HCT116 (cell line): ENCODE data around the gene GPR146. TPM values are rescaled to one million over a fixed set of nuclear protein-coding genes. Genes with fewer than 3 reads are reported as not detected.

ENCODE experiments used
- ATAC-seq: fragments of 200-7000 bp; cut with Tn5 transposase; 2 replicates; pipeline ENCODE4 v1.9.1; 2020; ENCODE audit warnings: mild to moderate bottlenecking, moderate library complexity
- BruUV-seq: library from RNA; stranded (reverse); fragments of 400-500 nt; replicated peaks from 2 replicates; lab custom pipeline; 2021; lab: Mats Ljungman, UMichigan
- CTCF ChIA-PET: fragments of 300-600 bp; sonication (Branson Sonifier 250); formaldehyde crosslinking; loops from one replicate; lab custom pipeline; 2021; ENCODE audit warnings: antibody characterized with exemption; lab: Charles Lee
- POLR2A ChIA-PET: fragments of 300-600, 350-600 bp; sonication (Branson Sonifier 250); formaldehyde crosslinking; loops from one replicate; lab custom pipeline; 2021; ENCODE audit warnings: antibody characterized with exemption; lab: Charles Lee
- RAD21 ChIA-PET, 2 experiments: fragments of 300-600 bp; sonication (Branson Sonifier 250); formaldehyde crosslinking; loops; one replicate each; lab custom pipeline; 2023; ENCODE audit warnings: low total read pairs in 2 of 2; ENCODE audit not compliant: uncharacterized antibody in 2 of 2, unreplicated experiment in 2 of 2, low non-redundant PET in 1 of 2; lab: Charles Lee
- DNase-seq: peaks from one replicate; pipeline ENCODE4 v3.0.0-alpha.2; 2010; ENCODE audit warnings: low read depth, low spot score
- H2AFZ ChIP-seq: fragments of 200-600 bp; shearing (Covaris generic), sonication (generic); 2 replicates; pipeline ENCODE4 v1.6.1; 2017; ENCODE audit warnings: low read depth, mixed run types, mixed read lengths, antibody characterized with exemption, low read length; ENCODE audit not compliant: poor library complexity, severe bottlenecking
- H3K27ac ChIP-seq: 2 replicates; pipeline ENCODE4 v1.5.1; 2012; ENCODE audit warnings: low read depth, low read length
- H3K27me3 ChIP-seq: fragments of 200-600 bp; sonication (generic); 2 replicates; pipeline ENCODE4 v1.6.1; 2016; ENCODE audit warnings: mixed run types, low read length, mixed read lengths; ENCODE audit not compliant: insufficient read depth
- H3K36me3 ChIP-seq, 2 experiments: fragments of 200-500 bp in 1 of 2; fragments of 200-600 bp in 1 of 2; sonication (Bioruptor generic) in 1 of 2; sonication (generic) in 1 of 2; 2 replicates each; pipeline versions ENCODE4 v1.5.1 to v1.6.1; 2014 to 2016; ENCODE audit warnings: low read length in 2 of 2, inconsistent platforms in 1 of 2, mixed read lengths in 1 of 2, mixed run types in 1 of 2; ENCODE audit not compliant: insufficient read depth in 2 of 2, control insufficient read depth in 1 of 2
- H3K4me1 ChIP-seq, 2 experiments: fragments of 200-600 bp in 1 of 2; sonication (generic) in 1 of 2; 2 replicates each; pipeline versions ENCODE4 v1.5.1 to v1.6.1; 2012 to 2017; ENCODE audit warnings: low read length in 2 of 2, inconsistent platforms in 1 of 2, mild to moderate bottlenecking in 1 of 2, mixed read lengths in 1 of 2, mixed run types in 1 of 2, moderate library complexity in 1 of 2; ENCODE audit not compliant: insufficient read depth in 2 of 2, control insufficient read depth in 1 of 2
- H3K4me2 ChIP-seq: fragments of 200-600 bp; sonication (generic); 2 replicates; pipeline ENCODE4 v1.6.1; 2017; ENCODE audit warnings: mixed run types, low read length, mixed read lengths
- H3K4me3 ChIP-seq, 2 experiments: fragments of 200-600 bp in 1 of 2; sonication (generic) in 1 of 2; replicated peaks in 1 of 2; 2 replicates each; pipeline ENCODE4 v1.5.1; 2011 to 2016; ENCODE audit warnings: low read length in 2 of 2, control low read depth in 1 of 2, low read depth in 1 of 2, mild to moderate bottlenecking in 1 of 2, mixed read lengths in 1 of 2, mixed run types in 1 of 2
- H3K79me2 ChIP-seq: fragments of 200-600 bp; sonication (generic); 2 replicates; pipeline ENCODE4 v1.6.1; 2017; ENCODE audit warnings: mild to moderate bottlenecking, mixed run types, low read length, moderate library complexity, mixed read lengths; ENCODE audit not compliant: insufficient read depth
- H3K9ac ChIP-seq: fragments of 200-600 bp; sonication (generic); 2 replicates; pipeline ENCODE4 v1.6.1; 2016; ENCODE audit warnings: low read length, mixed read lengths
- H3K9me2 ChIP-seq: fragments of 200-600 bp; sonication (generic), shearing (Covaris generic); 2 replicates; pipeline ENCODE4 v1.6.1; 2017; ENCODE audit warnings: mixed run types, mild to moderate bottlenecking, moderate library complexity; ENCODE audit not compliant: insufficient read depth
- H3K9me3 ChIP-seq, 2 experiments: fragments of 200-500 bp in 1 of 2; fragments of 200-600 bp in 1 of 2; sonication (Bioruptor generic) in 1 of 2; sonication (generic) in 1 of 2; 2 replicates each; pipeline ENCODE4 v1.6.1; 2014 to 2017; ENCODE audit warnings: low read length in 2 of 2, mixed read lengths in 2 of 2, inconsistent platforms in 1 of 2, low read depth in 1 of 2, mild to moderate bottlenecking in 1 of 2, mixed run types in 1 of 2, moderate library complexity in 1 of 2; ENCODE audit not compliant: control insufficient read depth in 1 of 2, insufficient read depth in 1 of 2
- H4K20me1 ChIP-seq: fragments of 200-600 bp; sonication (generic), shearing (Covaris generic); 2 replicates; pipeline ENCODE4 v1.6.1; 2017; ENCODE audit warnings: mixed run types, mild to moderate bottlenecking, moderate library complexity; ENCODE audit not compliant: insufficient read depth
- CBX3 ChIP-seq: IDR thresholded peaks from 2 replicates; pipeline ENCODE4 v1.6.1; 2012; ENCODE audit warnings: low read depth
- CEBPB ChIP-seq: IDR thresholded peaks from 2 replicates; pipeline ENCODE4 v1.6.1; 2012; ENCODE audit warnings: low read depth
- CTCF ChIP-seq, 3 experiments: fragments of 200-600 bp in 1 of 3; sonication (generic) in 1 of 3; IDR thresholded peaks in 2 of 3; conservative IDR thresholded peaks in 1 of 3; 2 replicates each; pipeline ENCODE4 v1.5.1; 2012 to 2017; ENCODE audit warnings: low read depth in 2 of 3, low read length in 2 of 3, antibody characterized with exemption in 1 of 3, borderline replicate concordance in 1 of 3, control low read depth in 1 of 3, mild to moderate bottlenecking in 1 of 3, mixed read lengths in 1 of 3, mixed run types in 1 of 3, moderate library complexity in 1 of 3; ENCODE audit not compliant: insufficient read depth in 1 of 3
- EGR1 ChIP-seq: IDR thresholded peaks from 2 replicates; pipeline ENCODE4 v1.6.1; 2012; ENCODE audit warnings: low read depth
- EZH2phosphoT487 ChIP-seq: fragments of 200-600 bp; IDR thresholded peaks from 2 replicates; pipeline ENCODE4 v1.6.1; 2018; ENCODE audit warnings: antibody characterized with exemption, borderline replicate concordance
- JUND ChIP-seq: IDR thresholded peaks from 2 replicates; pipeline ENCODE4 v1.6.1; 2012
- POLR2AphosphoS5 ChIP-seq: IDR thresholded peaks from 2 replicates; pipeline ENCODE4 v1.6.1; 2011; ENCODE audit warnings: mild to moderate bottlenecking, low read depth, low read length, moderate library complexity
- RAD21 ChIP-seq: IDR thresholded peaks from 2 replicates; pipeline ENCODE4 v1.6.1; 2012; ENCODE audit warnings: low read depth, mild to moderate bottlenecking
- SP1 ChIP-seq: IDR thresholded peaks from 2 replicates; pipeline ENCODE4 v1.6.1; 2012; ENCODE audit warnings: low read depth
- TCF7L2 ChIP-seq: IDR thresholded peaks from 2 replicates; pipeline ENCODE4 v1.7.0; 2011; ENCODE audit warnings: borderline replicate concordance, inconsistent platforms; ENCODE audit not compliant: insufficient read depth, insufficient read length; ENCODE audit errors: extremely low read depth
- YY1 ChIP-seq: IDR thresholded peaks from 2 replicates; pipeline ENCODE4 v1.6.1; 2011; ENCODE audit warnings: low read length, low read depth, moderate library complexity, mild to moderate bottlenecking; ENCODE audit not compliant: insufficient replicate concordance; ENCODE audit errors: extremely low read depth
- ZFX ChIP-seq: fragments of 450-650 bp; IDR thresholded peaks from 2 replicates; pipeline ENCODE4 v1.6.1; 2017
- ZNF274 ChIP-seq: fragments of 200-500 bp; sonication (Bioruptor generic); IDR thresholded peaks from 2 replicates; pipeline ENCODE4 v1.6.1; 2014; ENCODE audit warnings: mild to moderate bottlenecking, low read depth, low read length, inconsistent platforms
- intact Hi-C: fragments of 100-400 bp; cut with micrococcal nuclease; formaldehyde crosslinking; loops from 2 replicates; pipeline ENCODE4 v1.10.0; 2022
- total RNA-seq: library from RNA; stranded (reverse); gene quantifications from one replicate; pipeline ENCODE4 v1.2.1, GENCODE V29; 2021; ENCODE audit not compliant: unreplicated experiment
- TF ChIP-seq, protein P1 (sequence below): IDR thresholded peaks from 2 replicates; pipeline ENCODE4 v1.6.1; 2012; ENCODE audit warnings: low read depth
- TF ChIP-seq, protein P2 (sequence below): IDR thresholded peaks from 2 replicates; pipeline ENCODE4 v1.6.1; 2011; ENCODE audit warnings: mild to moderate bottlenecking, low read length, moderate library complexity; ENCODE audit not compliant: insufficient replicate concordance; ENCODE audit errors: extremely low read depth
- TF ChIP-seq, protein P3 (sequence below): IDR thresholded peaks from 2 replicates; pipeline ENCODE4 v1.6.1; 2012

Gene GPR146
- total RNA-seq, 1 experiment from 2014 or later, result 2.4 TPM

DNA sequence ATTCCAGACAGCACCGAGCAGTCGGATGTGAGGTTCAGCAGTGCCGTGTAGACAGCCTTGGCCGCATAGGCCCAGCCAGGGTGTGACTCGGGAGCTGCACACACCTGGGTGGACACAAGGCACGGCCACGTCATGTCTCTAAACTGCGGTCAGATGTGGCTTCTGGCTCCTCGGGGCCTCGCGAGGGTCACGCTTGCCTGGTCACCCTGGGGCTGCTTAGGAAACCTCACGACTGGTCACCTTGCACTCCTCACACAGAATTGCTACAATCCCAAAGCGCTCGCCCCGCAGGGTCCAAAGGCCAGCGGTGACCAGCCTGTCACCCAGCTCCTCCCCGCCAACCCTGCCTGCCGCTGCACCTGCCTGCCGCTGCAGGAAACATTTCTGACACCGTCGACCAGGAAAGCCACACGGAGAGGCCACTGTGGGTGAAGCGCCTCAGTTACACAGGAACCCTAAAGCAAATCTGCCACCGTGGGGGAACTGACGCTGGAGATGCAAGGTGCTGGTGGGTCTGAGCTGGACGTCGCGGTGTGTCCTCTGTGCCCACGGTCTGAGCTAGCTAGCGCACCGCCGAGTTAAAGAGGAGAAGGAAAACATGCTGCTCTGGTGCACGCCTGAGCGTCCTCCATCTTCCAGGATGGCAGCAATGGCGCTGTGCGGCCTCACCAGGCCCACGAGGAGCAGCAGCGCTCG is 48.6 kb downstream of the GPR146 start (continued):
- TF ChIP-seq, protein P1, sequence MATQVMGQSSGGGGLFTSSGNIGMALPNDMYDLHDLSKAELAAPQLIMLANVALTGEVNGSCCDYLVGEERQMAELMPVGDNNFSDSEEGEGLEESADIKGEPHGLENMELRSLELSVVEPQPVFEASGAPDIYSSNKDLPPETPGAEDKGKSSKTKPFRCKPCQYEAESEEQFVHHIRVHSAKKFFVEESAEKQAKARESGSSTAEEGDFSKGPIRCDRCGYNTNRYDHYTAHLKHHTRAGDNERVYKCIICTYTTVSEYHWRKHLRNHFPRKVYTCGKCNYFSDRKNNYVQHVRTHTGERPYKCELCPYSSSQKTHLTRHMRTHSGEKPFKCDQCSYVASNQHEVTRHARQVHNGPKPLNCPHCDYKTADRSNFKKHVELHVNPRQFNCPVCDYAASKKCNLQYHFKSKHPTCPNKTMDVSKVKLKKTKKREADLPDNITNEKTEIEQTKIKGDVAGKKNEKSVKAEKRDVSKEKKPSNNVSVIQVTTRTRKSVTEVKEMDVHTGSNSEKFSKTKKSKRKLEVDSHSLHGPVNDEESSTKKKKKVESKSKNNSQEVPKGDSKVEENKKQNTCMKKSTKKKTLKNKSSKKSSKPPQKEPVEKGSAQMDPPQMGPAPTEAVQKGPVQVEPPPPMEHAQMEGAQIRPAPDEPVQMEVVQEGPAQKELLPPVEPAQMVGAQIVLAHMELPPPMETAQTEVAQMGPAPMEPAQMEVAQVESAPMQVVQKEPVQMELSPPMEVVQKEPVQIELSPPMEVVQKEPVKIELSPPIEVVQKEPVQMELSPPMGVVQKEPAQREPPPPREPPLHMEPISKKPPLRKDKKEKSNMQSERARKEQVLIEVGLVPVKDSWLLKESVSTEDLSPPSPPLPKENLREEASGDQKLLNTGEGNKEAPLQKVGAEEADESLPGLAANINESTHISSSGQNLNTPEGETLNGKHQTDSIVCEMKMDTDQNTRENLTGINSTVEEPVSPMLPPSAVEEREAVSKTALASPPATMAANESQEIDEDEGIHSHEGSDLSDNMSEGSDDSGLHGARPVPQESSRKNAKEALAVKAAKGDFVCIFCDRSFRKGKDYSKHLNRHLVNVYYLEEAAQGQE, result no peak
- TF ChIP-seq CBX3 (no peak), ZNF274 (no peak), CEBPB (no peak)

DNA sequence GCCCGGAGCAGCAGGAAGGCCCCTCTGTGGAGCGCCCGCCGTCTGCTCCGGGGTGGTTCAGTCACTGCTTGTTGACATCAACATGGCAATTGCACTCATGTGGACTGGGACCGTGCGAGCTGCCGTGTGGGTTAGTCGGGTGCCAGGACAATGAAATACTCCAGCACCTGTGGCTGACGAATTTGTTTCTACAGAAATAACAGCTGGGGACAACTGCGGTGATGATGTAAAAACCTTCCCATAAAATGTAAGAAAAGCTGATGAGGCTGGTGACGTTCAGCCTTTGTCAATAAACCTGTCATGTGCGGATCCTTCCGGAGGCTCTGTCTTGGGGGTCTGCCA is 49.1 kb downstream of the GPR146 start:
- ATAC-seq, result no peak
- H3K9me3 ChIP-seq, result no peaks in the 10 kb centered on the region
- peaks cover 5 to 9% of the 10 kb centered on the region in 2 experiments; a peak in 3 of 4 replicates for H3K4me1 ChIP-seq

More for the DNA sequence above, 49.1 kb downstream of the GPR146 start:
- Histone ChIP-seq H3K27ac (no peak overlapping the region), H3K36me3 (0 out of 4 replicates have a peak, but pooled peaks cover 0 to 2% of the 10 kb centered on the region in 2 experiments), H3K79me2 (peaks cover 15% of the 10 kb centered on the region; the same call in 1 of the 2 replicates), H3K4me2 (no peak overlapping the region), H3K9ac (no peak overlapping the region), H3K27me3 (no peaks in the 10 kb centered on the region), H4K20me1 (no peaks in the 10 kb centered on the region), H3K4me3 (no peak overlapping the region), H3K9me2 (no peaks in the 10 kb centered on the region), H2AFZ (no peak overlapping the region)
- ChIA-PET RAD21 (no interaction called here), CTCF (no interaction called here), POLR2A (no interaction called here)
- BruUV-seq, result no TSS peak
- intact Hi-C loops, result no loop called here
- no peak for DNase-seq
- no peak for TF ChIP-seq TCF7L2
- TF ChIP-seq, protein P2, sequence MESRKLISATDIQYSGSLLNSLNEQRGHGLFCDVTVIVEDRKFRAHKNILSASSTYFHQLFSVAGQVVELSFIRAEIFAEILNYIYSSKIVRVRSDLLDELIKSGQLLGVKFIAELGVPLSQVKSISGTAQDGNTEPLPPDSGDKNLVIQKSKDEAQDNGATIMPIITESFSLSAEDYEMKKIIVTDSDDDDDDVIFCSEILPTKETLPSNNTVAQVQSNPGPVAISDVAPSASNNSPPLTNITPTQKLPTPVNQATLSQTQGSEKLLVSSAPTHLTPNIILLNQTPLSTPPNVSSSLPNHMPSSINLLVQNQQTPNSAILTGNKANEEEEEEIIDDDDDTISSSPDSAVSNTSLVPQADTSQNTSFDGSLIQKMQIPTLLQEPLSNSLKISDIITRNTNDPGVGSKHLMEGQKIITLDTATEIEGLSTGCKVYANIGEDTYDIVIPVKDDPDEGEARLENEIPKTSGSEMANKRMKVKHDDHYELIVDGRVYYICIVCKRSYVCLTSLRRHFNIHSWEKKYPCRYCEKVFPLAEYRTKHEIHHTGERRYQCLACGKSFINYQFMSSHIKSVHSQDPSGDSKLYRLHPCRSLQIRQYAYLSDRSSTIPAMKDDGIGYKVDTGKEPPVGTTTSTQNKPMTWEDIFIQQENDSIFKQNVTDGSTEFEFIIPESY, result no peak
- TF ChIP-seq ZFX, result no peak
- no peak for TF ChIP-seq YY1
- no peak for TF ChIP-seq CTCF (IDR thresholded peaks at IDR 0.05 in 2 of 3, conservative IDR thresholded peaks at IDR 0.05 in 1 of 3; ENCODE audit: borderline replicate concordance in 1 of 3, insufficient read depth in 1 of 3, low read depth in 2 of 3, low read length in 2 of 3)
- TF ChIP-seq EZH2phosphoT487, result no peak
- no peak for TF ChIP-seq SP1
- no peak for TF ChIP-seq EGR1
- no peak for TF ChIP-seq POLR2AphosphoS5
- TF ChIP-seq CBX3, result no peak
- no peak for TF ChIP-seq JUND
- TF ChIP-seq, protein P3, sequence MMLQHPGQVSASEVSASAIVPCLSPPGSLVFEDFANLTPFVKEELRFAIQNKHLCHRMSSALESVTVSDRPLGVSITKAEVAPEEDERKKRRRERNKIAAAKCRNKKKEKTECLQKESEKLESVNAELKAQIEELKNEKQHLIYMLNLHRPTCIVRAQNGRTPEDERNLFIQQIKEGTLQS, result no peak
- no peak for TF ChIP-seq RAD21
- TF ChIP-seq ZNF274, result no peak
